ENCODE data around the gene IFNK. TPM values are rescaled to one million over a fixed set of nuclear protein-coding genes. Genes with fewer than 3 reads are reported as not detected.
A peak's percentile ranks its signal among the peaks of the same experiment; 100 is the strongest.

The IFNK gene
- total RNA-seq, 2 experiments from 2014 or later, result not detected

GRCh38 chr9:27514551-27514950 lies 9.5 kb upstream of the IFNK start:
- Mint-ChIP-seq H3K27ac (no peak overlapping the region), H3K36me3 (ENCODE audit: low read depth) (no peaks in the 10 kb centered on the region), H3K27me3 (no peaks in the 10 kb centered on the region), H3K9me3 (ENCODE audit: low read depth) (no peaks in the 10 kb centered on the region), H3K4me1 (no peaks in the 10 kb centered on the region), H3K4me3 (no peak overlapping the region)
- intact Hi-C loops (cut with DNase I, micrococcal nuclease), result no loop called here
- ChIA-PET POLR2A (no interaction called here), CTCF (interaction anchor here (0.6 to 0.8 kb wide), 2 partner anchors 11 to 182 kb away, joined by 3 read pairs; no protein-coding TSS in a partner anchor)
- ATAC-seq, result no peak
- no peak for DNase-seq

GRCh38 chr9:27518006-27518405 lies 6.1 kb upstream of the IFNK start:
- no peak overlapping the region for H3K4me3 Mint-ChIP-seq
- intact Hi-C loops (cut with DNase I, micrococcal nuclease), result no loop called here
- H3K9me3 Mint-ChIP-seq (ENCODE audit: low read depth), result no peaks in the 10 kb centered on the region
- no peak overlapping the region for H3K27ac Mint-ChIP-seq
- ChIA-PET CTCF (no interaction called here), POLR2A (no interaction called here)
- DNase-seq (no peak), ATAC-seq (no peak)
- H3K36me3 Mint-ChIP-seq (ENCODE audit: low read depth), result peaks cover 2% of the 10 kb centered on the region
- H3K4me1 Mint-ChIP-seq, result no peaks in the 10 kb centered on the region
- H3K27me3 Mint-ChIP-seq, result no peaks in the 10 kb centered on the region

- ChIA-PET CTCF (no interaction called here), POLR2A (no interaction called here)
- no peak overlapping the region for H3K27ac Mint-ChIP-seq
- H3K36me3 Mint-ChIP-seq (ENCODE audit: low read depth), result peaks cover 2% of the 10 kb centered on the region
- ATAC-seq, result no peak
- H3K4me1 Mint-ChIP-seq, result no peaks in the 10 kb centered on the region
- intact Hi-C loops (cut with DNase I, micrococcal nuclease), result no loop called here
- DNase-seq, result no peak
- H3K9me3 Mint-ChIP-seq (ENCODE audit: low read depth), result no peaks in the 10 kb centered on the region
- H3K4me3 Mint-ChIP-seq, result no peak overlapping the region
- no peaks in the 10 kb centered on the region for H3K27me3 Mint-ChIP-seq
Measured at GRCh38 chr9:27518809-27519208, 5.3 kb upstream of the IFNK start.

GRCh38 chr9:27519466-27520465 lies 4.3 kb upstream of the IFNK start:
- Mint-ChIP-seq H3K27me3 (no peaks in the 10 kb centered on the region), H3K4me1 (peaks cover 4% of the 10 kb centered on the region), H3K27ac (no peak overlapping the region), H3K36me3 (ENCODE audit: low read depth) (peaks cover 2% of the 10 kb centered on the region), H3K4me3 (no peak overlapping the region), H3K9me3 (ENCODE audit: low read depth) (no peaks in the 10 kb centered on the region)
- DNase-seq (no peak), ATAC-seq (no peak)
- POLR2A ChIA-PET, result no interaction called here
- intact Hi-C loops (cut with DNase I, micrococcal nuclease), result loop anchor here in 1 of 2 experiments (10.0 kb wide), 2 partner anchors 365 to 485 kb away; no protein-coding TSS in a partner anchor
- CTCF ChIA-PET, result no interaction called here

- CTCF ChIA-PET, result no interaction called here
- H3K27me3 Mint-ChIP-seq, result peaks cover 2% of the 10 kb centered on the region
- H3K4me3 Mint-ChIP-seq, result no peak overlapping the region
- DNase-seq (no peak), ATAC-seq (no peak)
- H3K9me3 Mint-ChIP-seq (ENCODE audit: low read depth), result no peaks in the 10 kb centered on the region
- peaks cover 2% of the 10 kb centered on the region for H3K36me3 Mint-ChIP-seq (ENCODE audit: low read depth)
- POLR2A ChIA-PET, result no interaction called here
- intact Hi-C loops (cut with DNase I, micrococcal nuclease), result loop anchor here in 1 of 2 experiments (10.0 kb wide), 2 partner anchors 364 to 486 kb away; no protein-coding TSS in a partner anchor
- peaks cover 4% of the 10 kb centered on the region for H3K4me1 Mint-ChIP-seq
- H3K27ac Mint-ChIP-seq, result no peak overlapping the region
Measured at GRCh38 chr9:27520986-27521385, 3.1 kb upstream of the IFNK start.

GRCh38 chr9:27523141-27523540 lies 949 bp upstream of the IFNK start:
- POLR2A ChIA-PET, result no interaction called here
- Mint-ChIP-seq H3K27me3 (peaks cover 14% of the 10 kb centered on the region), H3K27ac (no peak overlapping the region)

GRCh38 chr9:27527702-27528075 lies 3.6 kb downstream of the IFNK start:
- CTCF ChIA-PET, result interaction anchor here (0.6 to 4.2 kb wide), 2 partner anchors 90 to 195 kb away, joined by 3 to 19 read pairs; no protein-coding TSS in a partner anchor
- Mint-ChIP-seq H3K27ac (no peak overlapping the region), H3K9me3 (ENCODE audit: low read depth) (no peaks in the 10 kb centered on the region), H3K4me3 (peak overlapping the region; percentile 82), H3K27me3 (peaks cover 15% of the 10 kb centered on the region), H3K36me3 (ENCODE audit: low read depth) (no peaks in the 10 kb centered on the region), H3K4me1 (peaks cover 14% of the 10 kb centered on the region)
- no peak for DNase-seq
- POLR2A ChIA-PET, result no interaction called here
- intact Hi-C loops (cut with DNase I, micrococcal nuclease), result loop anchor here (2.0 to 10.0 kb wide), 5 partner anchors 29 to 493 kb away; partner anchors contain the start of gene C9orf72 (in 1 of the 2)
- no peak for ATAC-seq

More at GRCh38 chr9:27523141-27523540, 949 bp upstream of the IFNK start:
- no peak overlapping the region for H3K4me3 Mint-ChIP-seq
- peaks cover 2% of the 10 kb centered on the region for H3K36me3 Mint-ChIP-seq (ENCODE audit: low read depth)
- CTCF ChIA-PET, result interaction anchor here (1.0 to 1.6 kb wide), 2 partner anchors 10 to 18 kb away, joined by 3 read pairs; no protein-coding TSS in a partner anchor
- peaks cover 10% of the 10 kb centered on the region for H3K4me1 Mint-ChIP-seq
- H3K9me3 Mint-ChIP-seq (ENCODE audit: low read depth), result no peaks in the 10 kb centered on the region
- DNase-seq (no peak), ATAC-seq (no peak)
- intact Hi-C loops (cut with DNase I, micrococcal nuclease), result loop anchor here in 1 of 2 experiments (10.0 kb wide), 2 partner anchors 362 to 488 kb away; no protein-coding TSS in a partner anchor

GRCh38 chr9:27528076-27528885 lies 4.2 kb downstream of the IFNK start:
- Mint-ChIP-seq H3K9me3 (ENCODE audit: low read depth) (no peaks in the 10 kb centered on the region), H3K4me1 (peaks cover 14% of the 10 kb centered on the region), H3K27ac (peak overlapping the region; percentile 72)

GRCh38 chr9:27528886-27529315 lies 4.8 kb downstream of the IFNK start:
- POLR2A ChIA-PET, result no interaction called here
- DNase-seq (peak; percentile 73), ATAC-seq (peak; percentile 72)
- Mint-ChIP-seq H3K27me3 (peaks cover 15% of the 10 kb centered on the region), H3K9me3 (ENCODE audit: low read depth) (no peaks in the 10 kb centered on the region), H3K4me1 (peaks cover 14% of the 10 kb centered on the region), H3K4me3 (peak overlapping the region; percentile 82), H3K36me3 (ENCODE audit: low read depth) (no peaks in the 10 kb centered on the region), H3K27ac (peak overlapping the region; percentile 72)
- CTCF ChIA-PET, result interaction anchor here (0.6 to 3.0 kb wide), 11 partner anchors 11 to 200 kb away, joined by 3 to 35 read pairs (median 7); no protein-coding TSS in a partner anchor
- intact Hi-C loops (cut with DNase I, micrococcal nuclease), result loop anchor here (1.0 to 10.0 kb wide), 8 partner anchors 30 to 494 kb away; partner anchors contain the start of gene C9orf72 (in 2 of the 2)

More at GRCh38 chr9:27528076-27528885, 4.2 kb downstream of the IFNK start:
- peak overlapping the region; percentile 82 for H3K4me3 Mint-ChIP-seq
- CTCF ChIA-PET, result interaction anchor here (4.2 kb wide), 1 partner anchor 196 kb away, joined by 19 read pairs; no protein-coding TSS in a partner anchor
- DNase-seq (peak; percentile 71), ATAC-seq (peak; percentile 42)
- no peaks in the 10 kb centered on the region for H3K36me3 Mint-ChIP-seq (ENCODE audit: low read depth)
- H3K27me3 Mint-ChIP-seq, result peaks cover 15% of the 10 kb centered on the region
- POLR2A ChIA-PET, result no interaction called here
- intact Hi-C loops (cut with DNase I, micrococcal nuclease), result loop anchor here (2.0 to 10.0 kb wide), 5 partner anchors 29 to 493 kb away; partner anchors contain the start of gene C9orf72 (in 1 of the 2)

GRCh38 chr9:27529316-27530278 lies 5.5 kb downstream of the IFNK start, which contains the start of gene MOB3B:
MOB3B (minus strand) TSS chr9:27529814; CDS start chr9:27455550, 74,264 bp downstream.
- H3K4me1 Mint-ChIP-seq, result peaks cover 9% of the 10 kb centered on the region
- peak within 1 kb of the TSS; percentile 72 for H3K27ac Mint-ChIP-seq
- POLR2A ChIA-PET, result no interaction called here
- H3K27me3 Mint-ChIP-seq, result peaks cover 15% of the 10 kb centered on the region
- H3K9me3 Mint-ChIP-seq (ENCODE audit: low read depth), result no peaks in the 10 kb centered on the region
- H3K4me3 Mint-ChIP-seq, result peak within 1 kb of the TSS; percentile 82
- CTCF ChIA-PET, result interaction anchor here (0.6 to 3.0 kb wide), 17 partner anchors 10 to 201 kb away, joined by 3 to 35 read pairs (median 5); partner anchors contain the start of gene C9orf72
- intact Hi-C loops (cut with DNase I, micrococcal nuclease), result loop anchor here (1.0 to 10.0 kb wide), 9 partner anchors 31 to 495 kb away; partner anchors contain the start of gene C9orf72 (in 2 of the 2)
- no peaks in the 10 kb centered on the region for H3K36me3 Mint-ChIP-seq (ENCODE audit: low read depth)
- peak; percentile 81 for ATAC-seq
- peak; percentile 88 for DNase-seq
